Measurements from ENCODE around the gene CTNNA3. TPM values are rescaled to one million over a fixed set of nuclear protein-coding genes. Genes with fewer than 3 reads are reported as not detected.

Gene CTNNA3
- total RNA-seq, 6 experiments from 2014 or later, result 0.19 to 3.6 (median 1.2) TPM

- 8% methylated on average over 16 of the region's 16 CpGs for WGBS (ENCODE audit: insufficient coverage, low coverage, low lambda C conversion rate, missing lambda C conversion rate)
- peak; percentile 58 to 65 (median 62) for TF ChIP-seq CTCF (IDR thresholded peaks at IDR 0.05)
- TF ChIP-seq POLR2A (IDR thresholded peaks at IDR 0.05), result no peak
- Histone ChIP-seq H3K4me1 (peaks cover 0 to 7% (median 0%) of the 10 kb centered on the region in 4 donors), H3K4me3 (peak within 1 kb of the TSS in 1 of 3 donors; percentile 1), H3K36me3 (no peaks in the 10 kb centered on the region), H3K27ac (no peak within 1 kb of the TSS), H3K27me3 (peaks cover 0 to 12% of the 10 kb centered on the region in 2 donors), H3K9me3 (no peaks in the 10 kb centered on the region)
- DNase-seq (peak; percentile 24 to 63 (median 52)), ATAC-seq (peak; percentile 99 to 100 (median 99))
- intact Hi-C loops (cut with DNase I), result no loop called here
Measured at GRCh38 chr10:66925896-66926715, 769.9 kb downstream of the CTNNA3 start, which contains the start of gene LRRTM3. Gene LRRTM3, plus strand, starts transcription at chr10:66926036.

GRCh38 chr10:66925373-66925772 is 770.6 kb downstream of the CTNNA3 start:
- no peak for DNase-seq
- Histone ChIP-seq H3K9me3 (no peaks in the 10 kb centered on the region), H3K36me3 (no peaks in the 10 kb centered on the region), H3K4me1 (peaks cover 0 to 7% (median 0%) of the 10 kb centered on the region in 4 donors), H3K27me3 (peaks cover 0 to 10% of the 10 kb centered on the region in 2 donors), H3K4me3 (no peak overlapping the region), H3K27ac (no peak overlapping the region)
- no peak for ATAC-seq
- WGBS (ENCODE audit: insufficient coverage, low coverage, low lambda C conversion rate, missing lambda C conversion rate), result 26% methylated on average over 7 of the region's 7 CpGs
- intact Hi-C loops (cut with DNase I), result no loop called here
- TF ChIP-seq POLR2A (IDR thresholded peaks at IDR 0.05) (no peak), CTCF (IDR thresholded peaks at IDR 0.05) (no peak)

- WGBS (ENCODE audit: insufficient coverage, low coverage, low lambda C conversion rate, missing lambda C conversion rate), result 67% methylated on average over 10 of the region's 10 CpGs
- no peaks in the 10 kb centered on the region for H3K36me3 ChIP-seq
- no peak for TF ChIP-seq POLR2A (IDR thresholded peaks at IDR 0.05)
- TF ChIP-seq CTCF (IDR thresholded peaks at IDR 0.05), result no peak
- no peaks in the 10 kb centered on the region for H3K9me3 ChIP-seq
- H3K4me3 ChIP-seq, result no peak overlapping the region
- H3K4me1 ChIP-seq, result peaks cover 0 to 7% (median 0%) of the 10 kb centered on the region in 4 donors
- no peak for ATAC-seq
- no peak overlapping the region for H3K27ac ChIP-seq
- DNase-seq, result no peak
- H3K27me3 ChIP-seq, result peaks cover 0 to 7% of the 10 kb centered on the region in 2 donors
- intact Hi-C loops (cut with DNase I), result no loop called here
Measured at GRCh38 chr10:66924674-66925345, 771.2 kb downstream of the CTNNA3 start.

- no peak overlapping the region for H3K4me3 ChIP-seq
- 88% methylated on average over 2 of the region's 2 CpGs for WGBS (ENCODE audit: insufficient coverage, low coverage, low lambda C conversion rate, missing lambda C conversion rate)
- intact Hi-C loops (cut with DNase I), result no loop called here
- no peaks in the 10 kb centered on the region for H3K36me3 ChIP-seq
- H3K9me3 ChIP-seq, result no peaks in the 10 kb centered on the region
- DNase-seq (no peak), ATAC-seq (no peak)
- H3K27me3 ChIP-seq, result no peaks in the 10 kb centered on the region
- TF ChIP-seq POLR2A (IDR thresholded peaks at IDR 0.05) (no peak), CTCF (IDR thresholded peaks at IDR 0.05) (no peak)
- no peak overlapping the region for H3K27ac ChIP-seq
- no peaks in the 10 kb centered on the region for H3K4me1 ChIP-seq
Measured at GRCh38 chr10:66919248-66919647, 776.7 kb downstream of the CTNNA3 start.

Data from right lobe of liver (tissue), 6 donors.